DMS153 (cell line): ENCODE data around the gene AIFM3.

Experiments used
- DNase-seq: peaks from one replicate; lab custom pipeline; 2025; lab: John Stamatoyannopoulos, UW

Gene AIFM3

GRCh38 chr22:21028277-21029251 is 61.5 kb downstream of the AIFM3 start:
- no peak for DNase-seq

GRCh38 chr22:21029486-21030025 is 62.5 kb downstream of the AIFM3 start:
- no peak for DNase-seq

GRCh38 chr22:21030032-21030431 is 63.0 kb downstream of the AIFM3 start:
- DNase-seq = no peak
